ENCODE results near the gene FSTL5. TPM values are rescaled to one million over a fixed set of nuclear protein-coding genes. Genes with fewer than 3 reads are reported as not detected.

FSTL5 gene
- total RNA-seq, 1 donor from 2014 or later = 0.08 TPM

DNA sequence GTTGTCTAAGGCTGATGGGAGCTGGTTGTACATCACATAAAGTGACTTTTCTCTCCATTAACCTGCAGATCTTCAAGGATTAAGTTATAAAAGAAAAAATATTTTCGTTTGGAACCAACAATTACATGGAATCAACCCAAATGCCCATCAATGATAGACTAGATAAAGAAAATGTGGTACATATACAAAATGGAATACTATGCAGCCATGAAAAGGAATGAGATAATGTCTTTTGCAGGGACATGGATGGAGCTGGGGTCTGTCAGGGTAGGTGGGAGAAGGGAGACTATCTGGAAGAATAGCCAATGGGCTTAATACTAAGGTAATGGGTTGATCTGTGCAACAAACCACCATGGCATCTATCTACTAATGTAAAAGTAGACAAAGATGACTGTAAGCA lies 313.2 kb downstream of the FSTL5 start:
- Mint-ChIP-seq H3K9me3 (ENCODE audit: unreplicated experiment) (no peaks in the 10 kb centered on the region), H3K4me1 (ENCODE audit: unreplicated experiment) (no peaks in the 10 kb centered on the region), H3K27me3 (ENCODE audit: unreplicated experiment) (no peaks in the 10 kb centered on the region), H3K4me3 (ENCODE audit: unreplicated experiment) (no peak overlapping the region), H3K36me3 (ENCODE audit: low read depth, unreplicated experiment) (no peaks in the 10 kb centered on the region), H3K27ac (ENCODE audit: unreplicated experiment) (no peak overlapping the region)
- no peak for DNase-seq (ENCODE audit: low spot score)
- no peak for TF ChIP-seq CTCF (IDR thresholded peaks at IDR 0.05; ENCODE audit: unreplicated experiment)

DNA sequence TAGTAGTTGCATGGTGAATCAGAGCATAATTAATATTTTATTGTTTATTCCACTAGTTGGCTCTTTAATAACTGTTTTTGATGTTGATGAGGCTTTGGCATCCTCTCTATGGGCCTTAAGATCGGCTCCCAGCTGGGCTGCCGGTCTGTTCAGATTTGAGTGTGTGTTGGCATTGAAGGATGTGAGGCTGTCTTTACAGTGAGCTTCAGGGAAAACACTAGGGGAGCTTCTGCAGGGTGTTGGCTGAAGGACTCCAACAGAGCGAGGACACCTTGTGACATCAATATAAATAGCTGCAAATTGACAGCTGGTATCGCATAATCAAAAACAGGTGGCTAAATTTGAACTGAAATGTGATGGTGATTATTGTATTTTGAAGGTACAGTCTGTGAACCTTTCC lies 322.0 kb downstream of the FSTL5 start:
- no peaks in the 10 kb centered on the region for H3K9me3 Mint-ChIP-seq (ENCODE audit: unreplicated experiment)
- no peak for DNase-seq (ENCODE audit: low spot score)
- no peaks in the 10 kb centered on the region for H3K4me1 Mint-ChIP-seq (ENCODE audit: unreplicated experiment)
- no peaks in the 10 kb centered on the region for H3K36me3 Mint-ChIP-seq (ENCODE audit: low read depth, unreplicated experiment)
- no peak overlapping the region for H3K4me3 Mint-ChIP-seq (ENCODE audit: unreplicated experiment)
- H3K27ac Mint-ChIP-seq (ENCODE audit: unreplicated experiment) = no peak overlapping the region
- no peaks in the 10 kb centered on the region for H3K27me3 Mint-ChIP-seq (ENCODE audit: unreplicated experiment)
- no peak for TF ChIP-seq CTCF (IDR thresholded peaks at IDR 0.05; ENCODE audit: unreplicated experiment)

DNA sequence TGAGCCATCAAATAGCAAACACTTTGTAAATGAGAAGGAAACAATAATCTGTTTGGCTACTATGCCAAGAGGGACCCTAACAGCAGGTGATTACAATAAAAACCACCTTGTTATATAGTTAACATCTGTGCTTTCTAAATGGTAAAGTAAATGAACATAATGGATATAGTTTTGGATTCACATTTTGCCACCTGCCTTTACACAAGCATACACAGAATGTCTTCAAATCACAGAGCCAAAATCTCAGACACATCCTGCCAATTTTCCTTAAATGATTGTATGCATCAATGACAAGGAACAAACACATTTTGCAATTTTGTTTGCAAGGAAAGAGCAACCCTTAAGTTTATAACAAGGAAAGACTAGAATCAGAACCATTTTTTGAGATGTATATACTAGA lies 334.2 kb downstream of the FSTL5 start:
- Mint-ChIP-seq H3K4me1 (ENCODE audit: unreplicated experiment) (no peaks in the 10 kb centered on the region), H3K36me3 (ENCODE audit: low read depth, unreplicated experiment) (no peaks in the 10 kb centered on the region), H3K27me3 (ENCODE audit: unreplicated experiment) (peaks cover 2% of the 10 kb centered on the region), H3K4me3 (ENCODE audit: unreplicated experiment) (no peak overlapping the region), H3K9me3 (ENCODE audit: unreplicated experiment) (no peaks in the 10 kb centered on the region), H3K27ac (ENCODE audit: unreplicated experiment) (no peak overlapping the region)
- no peak for DNase-seq (ENCODE audit: low spot score)
- TF ChIP-seq CTCF (IDR thresholded peaks at IDR 0.05; ENCODE audit: unreplicated experiment) = no peak

DNA sequence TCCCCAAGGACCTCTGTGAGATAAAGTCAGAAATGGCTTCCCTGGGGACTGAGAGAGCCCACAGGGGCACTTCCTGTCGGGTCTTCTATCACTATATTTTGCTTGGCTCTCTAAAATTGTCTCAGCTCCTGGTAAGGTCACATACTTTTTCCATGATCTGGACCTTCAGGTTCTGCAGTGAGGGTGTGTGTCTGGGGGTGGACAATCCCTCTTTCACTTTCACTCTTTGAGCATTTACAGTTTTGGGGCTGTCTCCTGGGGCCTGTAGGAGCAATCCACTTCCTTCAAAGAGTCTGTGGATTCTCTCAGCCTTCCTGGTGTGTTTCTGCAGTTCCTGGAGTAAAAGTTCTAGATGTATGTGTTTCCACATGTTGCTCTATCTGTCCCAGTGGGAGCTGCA lies 335.7 kb downstream of the FSTL5 start:
- H3K9me3 Mint-ChIP-seq (ENCODE audit: unreplicated experiment) = no peaks in the 10 kb centered on the region
- H3K36me3 Mint-ChIP-seq (ENCODE audit: low read depth, unreplicated experiment) = peaks cover 4% of the 10 kb centered on the region
- peaks cover 2% of the 10 kb centered on the region for H3K27me3 Mint-ChIP-seq (ENCODE audit: unreplicated experiment)
- no peaks in the 10 kb centered on the region for H3K4me1 Mint-ChIP-seq (ENCODE audit: unreplicated experiment)
- no peak overlapping the region for H3K27ac Mint-ChIP-seq (ENCODE audit: unreplicated experiment)
- TF ChIP-seq CTCF (IDR thresholded peaks at IDR 0.05; ENCODE audit: unreplicated experiment) = no peak
- DNase-seq (ENCODE audit: low spot score) = no peak
- H3K4me3 Mint-ChIP-seq (ENCODE audit: unreplicated experiment) = no peak overlapping the region

- H3K4me3 Mint-ChIP-seq (ENCODE audit: unreplicated experiment) = no peak overlapping the region
- H3K4me1 Mint-ChIP-seq (ENCODE audit: unreplicated experiment) = no peaks in the 10 kb centered on the region
- TF ChIP-seq CTCF (IDR thresholded peaks at IDR 0.05; ENCODE audit: unreplicated experiment) = no peak
- H3K9me3 Mint-ChIP-seq (ENCODE audit: unreplicated experiment) = no peaks in the 10 kb centered on the region
- no peak for DNase-seq (ENCODE audit: low spot score)
- peaks cover 4% of the 10 kb centered on the region for H3K36me3 Mint-ChIP-seq (ENCODE audit: low read depth, unreplicated experiment)
- H3K27ac Mint-ChIP-seq (ENCODE audit: unreplicated experiment) = no peak overlapping the region
- H3K27me3 Mint-ChIP-seq (ENCODE audit: unreplicated experiment) = peaks cover 2% of the 10 kb centered on the region
Measured at GRCh38 chr4:161827013-161827412, 336.8 kb downstream of the FSTL5 start.
